ENCODE measurements around the gene ITGAV.

The ITGAV gene

DNA sequence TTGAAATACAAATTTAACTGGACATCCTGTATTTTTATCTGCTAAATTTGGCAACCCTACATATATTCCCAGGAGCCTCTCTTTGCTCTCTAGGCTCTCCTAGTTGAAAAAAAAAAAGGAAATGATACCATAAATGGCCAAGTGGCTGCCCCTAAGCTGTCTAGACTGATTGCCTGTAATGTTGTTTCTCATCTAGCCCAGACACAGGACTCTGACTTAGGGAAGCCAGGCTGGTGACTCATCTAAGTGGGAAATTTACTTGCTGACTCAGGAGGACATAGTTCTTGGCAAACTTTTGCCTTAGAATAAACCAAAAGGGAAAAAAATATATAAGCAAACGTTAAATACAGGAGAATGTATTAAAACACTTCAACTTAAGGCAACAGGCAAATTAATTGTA, 14.6 kb upstream of the ITGAV start:
- no peak for DNase-seq (ENCODE audit: low read depth in 2 of 2)

GRCh38 chr2:186575856-186576255, 14.0 kb upstream of the ITGAV start:
- DNase-seq (ENCODE audit: low read depth in 2 of 2) = no peak

DNA sequence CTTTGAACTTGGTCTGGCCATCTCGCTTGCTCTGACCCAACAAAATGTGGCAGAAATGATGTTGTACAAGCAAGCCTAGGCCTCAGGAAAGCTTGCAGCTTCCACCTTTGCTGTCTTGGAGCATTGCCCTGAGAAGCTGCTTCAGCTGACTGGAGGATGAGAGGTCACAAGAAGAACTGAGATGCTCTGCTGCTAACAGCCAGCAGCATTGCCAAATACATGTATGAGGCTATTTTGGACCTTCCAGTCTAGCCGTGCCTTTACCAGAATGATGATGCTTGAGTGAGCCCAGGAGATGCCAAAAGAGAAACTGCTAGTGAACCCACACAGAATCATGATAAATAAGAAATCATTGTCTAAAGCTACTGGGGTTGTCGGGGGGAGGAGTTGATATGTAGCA, 13.2 kb upstream of the ITGAV start:
- no peak for DNase-seq (ENCODE audit: low read depth in 2 of 2)

- DNase-seq (ENCODE audit: low read depth in 2 of 2) = no peak
Measured at GRCh38 chr2:186582698-186583097, 7.2 kb upstream of the ITGAV start.

DNA sequence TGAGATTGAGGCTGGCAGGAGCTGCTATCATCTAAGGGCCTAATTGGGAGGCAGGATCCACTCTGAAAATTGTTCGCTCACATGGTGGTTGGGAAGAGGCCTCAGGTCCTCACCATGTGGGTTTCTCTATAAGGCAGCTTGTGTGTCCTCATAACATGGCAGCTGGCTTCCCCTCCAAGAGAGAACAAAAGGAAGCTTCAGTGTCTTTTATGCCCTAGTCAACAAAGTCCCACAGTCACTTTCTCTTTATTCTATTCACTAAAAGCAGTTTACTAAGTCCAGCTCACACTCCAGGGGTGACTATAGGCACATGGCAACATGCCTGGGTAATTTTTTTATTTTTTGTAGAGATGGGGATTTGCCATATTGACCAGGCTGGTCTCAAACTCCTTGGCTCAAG, 5.8 kb upstream of the ITGAV start:
- no peak for DNase-seq (ENCODE audit: low read depth in 2 of 2)

GRCh38 chr2:186588421-186588820, 1.4 kb upstream of the ITGAV start:
- no peak for DNase-seq (ENCODE audit: low read depth in 2 of 2)

DNA sequence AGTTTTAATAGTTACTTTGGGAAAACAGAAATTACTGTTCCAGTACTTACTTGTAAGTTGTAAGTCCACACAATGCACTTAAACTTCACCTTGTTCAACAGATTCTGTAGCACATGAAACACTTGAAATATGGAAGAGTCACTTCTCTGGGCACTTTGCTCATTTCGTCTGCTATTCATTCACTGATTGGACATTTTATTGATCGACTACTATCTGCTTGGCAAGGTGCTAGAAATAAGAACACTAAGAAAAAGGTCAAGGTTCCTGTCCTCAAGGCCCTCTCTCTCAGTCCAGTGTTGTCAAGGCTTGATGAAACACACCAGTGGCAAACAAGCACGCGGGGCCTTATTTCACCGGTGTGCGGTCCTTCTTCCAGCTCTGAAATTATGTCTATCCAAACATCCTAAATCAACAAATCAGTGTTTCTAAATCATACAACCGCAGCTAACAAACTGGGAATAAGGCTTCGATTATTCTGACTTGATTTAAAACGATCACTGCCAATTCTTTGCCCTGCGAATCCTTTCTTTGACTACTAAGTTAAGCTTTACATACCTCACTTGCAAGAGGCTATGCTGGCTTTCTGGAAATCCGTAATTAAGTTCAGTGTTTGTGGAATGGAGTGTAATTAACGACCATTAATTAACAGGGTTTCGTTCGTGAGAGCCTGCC, 780 bp upstream of the ITGAV start:
- no peak for DNase-seq (ENCODE audit: low read depth in 2 of 2)

DNA sequence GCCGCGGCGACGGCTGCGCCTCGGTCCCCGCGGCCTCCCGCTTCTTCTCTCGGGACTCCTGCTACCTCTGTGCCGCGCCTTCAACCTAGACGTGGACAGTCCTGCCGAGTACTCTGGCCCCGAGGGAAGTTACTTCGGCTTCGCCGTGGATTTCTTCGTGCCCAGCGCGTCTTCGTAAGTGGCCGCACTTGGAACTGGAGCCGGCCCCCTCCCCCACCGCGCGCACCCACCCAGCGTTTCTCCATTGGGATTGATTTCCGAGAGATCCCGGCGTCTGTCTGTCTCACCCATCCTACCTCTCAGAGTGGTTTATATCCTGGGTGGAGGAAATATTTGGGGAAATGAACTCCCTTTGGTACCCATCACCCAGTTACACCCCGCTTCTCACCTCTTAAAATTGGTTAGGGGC, 498 bp downstream of the ITGAV start:
- no peak for DNase-seq (ENCODE audit: low read depth in 2 of 2)

DNA sequence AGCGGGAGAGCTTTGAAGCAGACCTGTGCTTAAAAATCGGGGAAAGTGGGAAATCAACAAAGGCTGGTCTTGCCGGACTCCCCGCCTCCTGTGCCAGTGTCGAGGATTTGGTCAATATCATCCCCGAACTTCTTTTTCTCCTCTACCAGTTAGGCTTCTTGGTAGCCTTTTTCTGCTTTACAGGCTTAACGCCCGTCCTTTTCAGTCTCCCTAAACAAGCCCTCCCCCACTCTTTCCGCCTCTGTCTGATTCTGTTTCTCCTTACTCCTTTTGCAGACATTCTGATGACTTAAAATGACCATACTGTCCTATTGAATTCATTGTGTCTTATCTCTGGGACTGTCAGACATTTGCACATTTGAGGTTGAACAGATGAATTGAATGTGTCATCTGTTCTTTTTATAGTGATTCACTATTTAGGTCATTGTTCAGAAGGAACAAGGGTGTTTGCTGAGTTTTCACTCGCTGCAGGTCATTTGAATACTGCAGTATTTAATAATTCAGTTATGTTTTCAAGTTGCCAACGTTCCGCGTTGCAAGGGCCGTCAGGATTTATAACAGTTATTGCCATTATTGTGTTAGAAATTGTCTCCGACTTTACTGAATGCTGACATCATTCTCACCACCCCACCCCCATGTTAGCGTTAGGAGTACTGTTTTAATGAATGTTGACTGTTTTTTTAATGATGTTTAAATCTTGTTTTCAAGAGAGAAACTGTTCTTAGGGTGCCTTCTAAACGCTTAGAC, 1.1 kb downstream of the ITGAV start:
- DNase-seq (ENCODE audit: low read depth in 2 of 2) = no peak

GRCh38 chr2:186591506-186591890, 1.6 kb downstream of the ITGAV start:
- no peak for DNase-seq (ENCODE audit: low read depth in 2 of 2)

- no peak for DNase-seq (ENCODE audit: low read depth in 2 of 2)
Measured at GRCh38 chr2:186592137-186592875, 2.5 kb downstream of the ITGAV start.

DNA sequence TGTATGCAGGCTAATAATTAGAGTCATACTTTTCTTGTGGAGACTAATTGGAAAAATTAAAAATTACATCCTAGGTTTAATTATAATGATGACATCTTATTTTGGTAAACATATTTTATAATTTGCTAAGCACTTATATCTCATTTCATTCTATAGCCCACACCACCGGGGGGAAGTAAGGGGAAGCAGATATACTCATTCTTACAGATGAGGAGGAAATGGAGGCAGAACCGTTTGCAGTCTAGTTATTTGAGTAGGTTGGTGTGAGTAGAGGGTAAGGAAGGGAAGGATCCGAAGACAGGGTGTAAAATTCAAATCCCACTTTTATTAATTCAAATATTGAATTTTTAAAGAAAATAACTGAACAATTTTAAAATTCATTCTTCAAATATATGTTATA, 3.7 kb downstream of the ITGAV start:
- DNase-seq (ENCODE audit: low read depth in 2 of 2) = no peak

DNA sequence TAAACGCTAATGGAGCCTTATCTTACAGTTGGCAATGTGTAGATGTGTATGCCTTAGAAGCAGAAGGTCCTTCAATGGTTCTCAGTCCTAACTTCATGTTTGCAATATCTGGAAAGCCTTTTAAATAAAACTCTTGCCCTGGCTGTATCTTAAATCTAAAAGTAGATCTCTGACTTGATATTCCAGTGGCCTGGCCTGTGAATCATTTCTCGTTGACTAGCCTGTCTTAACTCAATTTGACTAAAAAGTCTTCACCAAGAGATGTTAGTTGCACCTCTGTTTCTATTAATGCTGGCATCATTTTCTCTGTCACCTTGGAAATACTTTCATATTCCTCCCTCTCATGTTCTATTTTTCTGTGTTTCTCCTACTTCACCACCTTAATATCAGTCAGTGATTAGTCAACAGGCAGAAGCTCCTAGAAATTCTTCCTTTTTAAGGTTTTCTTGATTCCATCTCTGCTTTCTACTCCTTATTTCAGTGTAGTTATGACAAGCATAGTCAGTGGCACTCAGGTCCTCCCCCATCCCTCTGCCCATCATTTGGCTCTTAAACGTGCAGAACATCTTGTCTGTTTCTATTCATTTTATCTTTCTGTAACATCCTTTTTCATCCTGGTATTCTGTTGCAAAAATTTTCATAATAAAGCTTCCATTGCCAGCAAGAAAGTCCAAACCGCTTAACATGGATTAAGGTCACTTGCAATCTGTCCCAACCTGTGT, 4.3 kb downstream of the ITGAV start:
- DNase-seq (ENCODE audit: low read depth in 2 of 2) = no peak

GRCh38 chr2:186595219-186595618, 5.4 kb downstream of the ITGAV start:
- no peak for DNase-seq (ENCODE audit: low read depth in 2 of 2)

DNA sequence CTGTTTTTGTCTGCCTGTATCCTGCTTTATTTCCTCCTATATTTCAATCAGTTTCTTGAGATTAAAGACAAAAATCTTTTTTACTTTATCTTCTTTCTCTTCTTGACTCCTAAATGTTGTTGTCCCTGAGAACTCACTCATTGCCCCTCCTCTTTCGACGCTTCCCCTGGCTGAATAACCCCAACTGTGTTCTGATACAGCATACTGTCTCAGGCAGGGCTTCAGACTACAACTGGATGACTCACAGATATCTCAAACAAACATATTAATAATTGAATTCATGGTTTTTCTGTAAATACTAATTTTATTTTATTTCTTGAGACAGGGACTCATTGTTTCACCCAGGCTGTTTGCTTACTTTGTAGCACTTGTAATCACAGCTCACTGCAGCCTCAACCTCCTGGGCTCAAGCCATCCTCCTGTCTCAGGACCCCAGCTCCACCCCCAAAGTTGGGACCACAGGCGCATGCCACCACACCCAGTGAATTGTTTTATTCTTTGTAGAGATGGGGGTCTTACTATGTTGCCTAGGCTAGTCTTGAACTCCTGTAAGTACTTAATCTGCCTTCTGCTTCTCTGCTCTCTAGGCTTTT, 9.4 kb downstream of the ITGAV start:
- no peak for DNase-seq (ENCODE audit: low read depth in 2 of 2)

DNA sequence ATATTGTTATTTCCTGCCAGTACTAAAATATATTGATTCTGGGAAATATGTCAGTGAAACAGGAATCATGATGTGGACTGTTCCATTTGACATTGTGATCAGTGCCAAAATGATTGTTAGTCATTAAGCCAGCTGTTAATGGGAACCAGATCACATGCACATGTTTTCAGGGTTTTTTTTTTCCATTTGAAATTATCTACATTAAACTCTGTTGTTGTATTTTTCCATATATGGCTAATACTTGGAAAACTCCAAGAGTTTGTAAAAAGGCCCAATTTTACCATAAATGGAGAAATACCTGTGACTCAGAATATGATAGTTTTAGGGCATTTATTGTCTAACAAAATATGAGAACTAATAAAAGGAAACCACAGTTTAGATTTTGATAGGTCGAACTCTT, 13.4 kb downstream of the ITGAV start:
- no peak for DNase-seq (ENCODE audit: low read depth in 2 of 2)

- DNase-seq (ENCODE audit: low read depth in 2 of 2) = no peak
Measured at GRCh38 chr2:186605041-186605440, 15.2 kb downstream of the ITGAV start.

DNA sequence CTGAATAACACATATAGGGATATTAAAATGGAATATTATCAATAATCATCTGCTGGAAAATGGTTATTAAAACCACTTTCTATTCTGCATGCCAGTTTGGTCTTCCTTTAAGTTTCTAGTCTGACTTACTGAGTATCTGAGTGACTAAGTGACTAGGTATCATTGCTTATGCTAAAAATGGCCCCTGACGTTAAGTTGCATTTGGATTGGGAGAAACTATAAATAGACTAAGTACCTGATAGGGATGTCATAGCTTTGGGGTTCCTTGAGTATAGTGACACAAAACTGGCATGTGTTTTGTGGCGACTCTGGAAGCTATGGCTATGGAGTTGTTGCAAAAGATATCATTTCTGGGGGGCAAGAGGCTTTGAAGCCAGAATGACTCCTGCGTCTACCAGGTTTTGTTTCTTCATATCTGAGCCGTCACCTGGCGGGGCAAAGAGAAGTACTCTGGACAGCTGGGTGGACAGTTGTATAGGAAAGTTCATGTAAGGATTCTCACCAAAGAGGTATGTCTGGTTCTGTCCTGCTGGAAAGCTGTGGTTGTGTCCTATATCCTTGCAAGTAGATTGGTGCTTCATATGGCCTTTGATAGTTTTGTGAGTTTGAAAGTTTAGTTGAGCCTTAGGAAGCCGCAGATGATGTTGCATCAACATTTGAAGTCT, 17.9 kb downstream of the ITGAV start:
- no peak for DNase-seq (ENCODE audit: low read depth in 2 of 2)

DNA sequence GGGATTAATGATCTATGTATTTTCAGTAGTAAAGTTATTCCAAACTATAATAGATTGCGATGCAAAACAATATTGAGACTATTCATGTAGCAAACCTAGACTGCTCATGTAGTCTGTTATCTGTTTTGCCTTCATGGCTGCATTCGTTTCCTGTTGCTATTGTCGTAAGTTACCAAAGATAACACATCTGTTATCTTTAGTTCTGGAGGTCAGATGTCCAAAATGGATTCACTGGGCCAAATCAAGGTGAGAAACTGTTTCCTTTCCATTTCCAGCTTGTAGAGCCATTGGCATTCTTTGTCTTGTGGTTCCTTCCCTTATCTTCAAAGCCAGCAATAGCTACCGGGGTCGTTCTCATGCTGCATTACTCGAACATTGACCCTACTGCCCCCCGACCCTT, 20.9 kb downstream of the ITGAV start:
- DNase-seq (ENCODE audit: low read depth in 2 of 2) = no peak

GRCh38 chr2:186611526-186611925, 21.7 kb downstream of the ITGAV start:
- no peak for DNase-seq (ENCODE audit: low read depth in 2 of 2)

DNA sequence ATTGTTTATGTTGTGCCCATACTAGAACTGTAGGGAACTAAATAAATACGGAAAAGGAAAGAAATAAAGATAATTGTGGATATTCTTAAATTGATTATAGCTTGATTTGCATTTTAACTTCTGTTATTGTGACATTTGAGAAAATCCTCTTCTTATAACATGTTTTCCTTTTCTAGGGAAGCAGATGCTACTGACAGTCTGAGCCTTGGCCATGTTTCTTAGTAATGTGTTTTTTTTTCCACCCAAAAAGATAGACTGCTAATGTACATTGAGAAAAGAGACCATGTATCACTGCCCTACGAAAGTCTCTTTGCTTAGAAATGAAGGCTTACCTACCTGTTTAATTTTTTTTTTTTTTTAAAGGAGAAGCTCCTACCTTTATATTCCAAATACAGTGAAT, 22.2 kb downstream of the ITGAV start:
- no peak for DNase-seq (ENCODE audit: low read depth in 2 of 2)

All from stimulated activated CD4-positive, alpha-beta T cell treated with anti-CD3 and anti-CD28 coated beads, Interleukin-15, amount 100 ng/mL, for 48 hours (primary cell).